Measurements from ENCODE around the gene CBX4. TPM values are rescaled to one million over a fixed set of nuclear protein-coding genes. Genes with fewer than 3 reads are reported as not detected.

CBX4 gene
- total and polyA plus RNA-seq, 2 experiments from 2014 or later: 1.4 to 4.6 TPM

DNA sequence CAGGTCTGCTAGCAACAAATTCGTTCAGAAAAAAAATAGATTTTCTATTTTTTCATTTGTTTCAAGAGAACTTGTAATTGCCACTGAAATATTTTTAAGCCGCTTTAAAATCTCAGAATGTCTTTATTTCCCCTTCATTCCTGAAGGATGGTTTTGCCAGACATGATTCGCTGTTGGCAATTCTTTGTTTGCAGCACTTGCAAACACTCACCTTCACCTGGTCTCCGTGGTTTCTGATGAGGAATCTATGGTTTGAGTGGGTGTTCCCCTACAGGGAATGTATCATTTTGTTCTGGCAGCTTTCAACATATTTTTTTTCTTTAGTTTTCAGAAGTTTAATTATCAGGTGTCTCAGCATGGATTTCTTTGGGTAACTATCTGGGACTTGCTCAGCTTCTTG, 36.3 kb upstream of the CBX4 start:
- Histone ChIP-seq H3K9me2 (ENCODE audit: insufficient read depth) (no peaks in the 10 kb centered on the region), H3K4me3 (no peak overlapping the region), H3K79me2 (replicated peaks; ENCODE audit: insufficient read depth) (no peaks in the 10 kb centered on the region), H3F3A (replicated peaks; ENCODE audit: low read depth) (no peaks in the 10 kb centered on the region), H3K27ac (ENCODE audit: low read depth) (no peak overlapping the region), H3K4me2 (no peak overlapping the region), H4K20me1 (replicated peaks; ENCODE audit: insufficient read depth) (no peaks in the 10 kb centered on the region; the same call in 1 of the 2 replicates), H3K36me3 (ENCODE audit: insufficient read depth) (no peaks in the 10 kb centered on the region), H2AFZ (no peak overlapping the region), H3K4me1 (ENCODE audit: insufficient read depth) (peaks cover 3% of the 10 kb centered on the region; the same call in 1 of the 2 replicates), H3K27me3 (ENCODE audit: insufficient read depth) (no peaks in the 10 kb centered on the region)
- Mint-ChIP-seq H3K27ac (no peak overlapping the region), H3K4me3 (no peak overlapping the region), H3K36me3 (ENCODE audit: low read depth) (no peaks in the 10 kb centered on the region), H3K27me3 (ENCODE audit: insufficient read depth, low read depth, poor library complexity) (peaks cover 1% of the 10 kb centered on the region), H3K9me3 (peaks cover 4% of the 10 kb centered on the region; the same call in 1 of the 3 replicates), H3K4me1 (no peaks in the 10 kb centered on the region; the same call in 1 of the 3 replicates)
- DNase-seq (ENCODE audit: low spot score): no peak
- no peak for TF ChIP-seq POLR2AphosphoS5 (IDR thresholded peaks at IDR 0.05; ENCODE audit: low read depth)
- TF ChIP-seq JUNB (IDR thresholded peaks at IDR 0.05; ENCODE audit: unreplicated experiment): no peak
- TF ChIP-seq CREB1 (CRISPR knock-in tag; IDR thresholded peaks at IDR 0.05; ENCODE audit: low read depth): no peak
- TF ChIP-seq, protein P1, sequence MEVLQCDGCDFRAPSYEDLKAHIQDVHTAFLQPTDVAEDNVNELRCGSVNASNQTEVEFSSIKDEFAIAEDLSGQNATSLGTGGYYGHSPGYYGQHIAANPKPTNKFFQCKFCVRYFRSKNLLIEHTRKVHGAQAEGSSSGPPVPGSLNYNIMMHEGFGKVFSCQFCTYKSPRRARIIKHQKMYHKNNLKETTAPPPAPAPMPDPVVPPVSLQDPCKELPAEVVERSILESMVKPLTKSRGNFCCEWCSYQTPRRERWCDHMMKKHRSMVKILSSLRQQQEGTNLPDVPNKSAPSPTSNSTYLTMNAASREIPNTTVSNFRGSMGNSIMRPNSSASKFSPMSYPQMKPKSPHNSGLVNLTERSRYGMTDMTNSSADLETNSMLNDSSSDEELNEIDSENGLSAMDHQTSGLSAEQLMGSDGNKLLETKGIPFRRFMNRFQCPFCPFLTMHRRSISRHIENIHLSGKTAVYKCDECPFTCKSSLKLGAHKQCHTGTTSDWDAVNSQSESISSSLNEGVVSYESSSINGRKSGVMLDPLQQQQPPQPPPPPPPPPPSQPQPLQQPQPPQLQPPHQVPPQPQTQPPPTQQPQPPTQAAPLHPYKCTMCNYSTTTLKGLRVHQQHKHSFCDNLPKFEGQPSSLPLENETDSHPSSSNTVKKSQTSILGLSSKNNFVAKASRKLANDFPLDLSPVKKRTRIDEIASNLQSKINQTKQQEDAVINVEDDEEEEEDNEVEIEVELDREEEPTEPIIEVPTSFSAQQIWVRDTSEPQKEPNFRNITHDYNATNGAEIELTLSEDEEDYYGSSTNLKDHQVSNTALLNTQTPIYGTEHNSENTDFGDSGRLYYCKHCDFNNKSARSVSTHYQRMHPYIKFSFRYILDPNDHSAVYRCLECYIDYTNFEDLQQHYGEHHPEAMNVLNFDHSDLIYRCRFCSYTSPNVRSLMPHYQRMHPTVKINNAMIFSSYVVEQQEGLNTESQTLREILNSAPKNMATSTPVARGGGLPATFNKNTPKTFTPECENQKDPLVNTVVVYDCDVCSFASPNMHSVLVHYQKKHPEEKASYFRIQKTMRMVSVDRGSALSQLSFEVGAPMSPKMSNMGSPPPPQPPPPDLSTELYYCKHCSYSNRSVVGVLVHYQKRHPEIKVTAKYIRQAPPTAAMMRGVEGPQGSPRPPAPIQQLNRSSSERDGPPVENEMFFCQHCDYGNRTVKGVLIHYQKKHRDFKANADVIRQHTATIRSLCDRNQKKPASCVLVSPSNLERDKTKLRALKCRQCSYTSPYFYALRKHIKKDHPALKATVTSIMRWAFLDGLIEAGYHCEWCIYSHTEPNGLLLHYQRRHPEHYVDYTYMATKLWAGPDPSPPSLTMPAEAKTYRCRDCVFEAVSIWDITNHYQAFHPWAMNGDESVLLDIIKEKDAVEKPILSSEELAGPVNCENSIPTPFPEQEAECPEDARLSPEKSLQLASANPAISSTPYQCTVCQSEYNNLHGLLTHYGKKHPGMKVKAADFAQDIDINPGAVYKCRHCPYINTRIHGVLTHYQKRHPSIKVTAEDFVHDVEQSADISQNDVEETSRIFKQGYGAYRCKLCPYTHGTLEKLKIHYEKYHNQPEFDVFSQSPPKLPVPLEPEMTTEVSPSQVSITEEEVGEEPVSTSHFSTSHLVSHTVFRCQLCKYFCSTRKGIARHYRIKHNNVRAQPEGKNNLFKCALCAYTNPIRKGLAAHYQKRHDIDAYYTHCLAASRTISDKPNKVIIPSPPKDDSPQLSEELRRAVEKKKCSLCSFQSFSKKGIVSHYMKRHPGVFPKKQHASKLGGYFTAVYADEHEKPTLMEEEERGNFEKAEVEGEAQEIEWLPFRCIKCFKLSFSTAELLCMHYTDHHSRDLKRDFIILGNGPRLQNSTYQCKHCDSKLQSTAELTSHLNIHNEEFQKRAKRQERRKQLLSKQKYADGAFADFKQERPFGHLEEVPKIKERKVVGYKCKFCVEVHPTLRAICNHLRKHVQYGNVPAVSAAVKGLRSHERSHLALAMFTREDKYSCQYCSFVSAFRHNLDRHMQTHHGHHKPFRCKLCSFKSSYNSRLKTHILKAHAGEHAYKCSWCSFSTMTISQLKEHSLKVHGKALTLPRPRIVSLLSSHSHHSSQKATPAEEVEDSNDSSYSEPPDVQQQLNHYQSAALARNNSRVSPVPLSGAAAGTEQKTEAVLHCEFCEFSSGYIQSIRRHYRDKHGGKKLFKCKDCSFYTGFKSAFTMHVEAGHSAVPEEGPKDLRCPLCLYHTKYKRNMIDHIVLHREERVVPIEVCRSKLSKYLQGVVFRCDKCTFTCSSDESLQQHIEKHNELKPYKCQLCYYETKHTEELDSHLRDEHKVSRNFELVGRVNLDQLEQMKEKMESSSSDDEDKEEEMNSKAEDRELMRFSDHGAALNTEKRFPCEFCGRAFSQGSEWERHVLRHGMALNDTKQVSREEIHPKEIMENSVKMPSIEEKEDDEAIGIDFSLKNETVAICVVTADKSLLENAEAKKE (CRISPR knock-in tag; IDR thresholded peaks at IDR 0.05): no peak
- TF ChIP-seq, protein P2, sequence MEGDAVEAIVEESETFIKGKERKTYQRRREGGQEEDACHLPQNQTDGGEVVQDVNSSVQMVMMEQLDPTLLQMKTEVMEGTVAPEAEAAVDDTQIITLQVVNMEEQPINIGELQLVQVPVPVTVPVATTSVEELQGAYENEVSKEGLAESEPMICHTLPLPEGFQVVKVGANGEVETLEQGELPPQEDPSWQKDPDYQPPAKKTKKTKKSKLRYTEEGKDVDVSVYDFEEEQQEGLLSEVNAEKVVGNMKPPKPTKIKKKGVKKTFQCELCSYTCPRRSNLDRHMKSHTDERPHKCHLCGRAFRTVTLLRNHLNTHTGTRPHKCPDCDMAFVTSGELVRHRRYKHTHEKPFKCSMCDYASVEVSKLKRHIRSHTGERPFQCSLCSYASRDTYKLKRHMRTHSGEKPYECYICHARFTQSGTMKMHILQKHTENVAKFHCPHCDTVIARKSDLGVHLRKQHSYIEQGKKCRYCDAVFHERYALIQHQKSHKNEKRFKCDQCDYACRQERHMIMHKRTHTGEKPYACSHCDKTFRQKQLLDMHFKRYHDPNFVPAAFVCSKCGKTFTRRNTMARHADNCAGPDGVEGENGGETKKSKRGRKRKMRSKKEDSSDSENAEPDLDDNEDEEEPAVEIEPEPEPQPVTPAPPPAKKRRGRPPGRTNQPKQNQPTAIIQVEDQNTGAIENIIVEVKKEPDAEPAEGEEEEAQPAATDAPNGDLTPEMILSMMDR (conservative IDR thresholded peaks at IDR 0.05; ENCODE audit: low read depth in 2 of 2): no peak
- no peak for TF ChIP-seq STAT1 (IDR thresholded peaks at IDR 0.05; ENCODE audit: unreplicated experiment)
- TF ChIP-seq, protein P3, sequence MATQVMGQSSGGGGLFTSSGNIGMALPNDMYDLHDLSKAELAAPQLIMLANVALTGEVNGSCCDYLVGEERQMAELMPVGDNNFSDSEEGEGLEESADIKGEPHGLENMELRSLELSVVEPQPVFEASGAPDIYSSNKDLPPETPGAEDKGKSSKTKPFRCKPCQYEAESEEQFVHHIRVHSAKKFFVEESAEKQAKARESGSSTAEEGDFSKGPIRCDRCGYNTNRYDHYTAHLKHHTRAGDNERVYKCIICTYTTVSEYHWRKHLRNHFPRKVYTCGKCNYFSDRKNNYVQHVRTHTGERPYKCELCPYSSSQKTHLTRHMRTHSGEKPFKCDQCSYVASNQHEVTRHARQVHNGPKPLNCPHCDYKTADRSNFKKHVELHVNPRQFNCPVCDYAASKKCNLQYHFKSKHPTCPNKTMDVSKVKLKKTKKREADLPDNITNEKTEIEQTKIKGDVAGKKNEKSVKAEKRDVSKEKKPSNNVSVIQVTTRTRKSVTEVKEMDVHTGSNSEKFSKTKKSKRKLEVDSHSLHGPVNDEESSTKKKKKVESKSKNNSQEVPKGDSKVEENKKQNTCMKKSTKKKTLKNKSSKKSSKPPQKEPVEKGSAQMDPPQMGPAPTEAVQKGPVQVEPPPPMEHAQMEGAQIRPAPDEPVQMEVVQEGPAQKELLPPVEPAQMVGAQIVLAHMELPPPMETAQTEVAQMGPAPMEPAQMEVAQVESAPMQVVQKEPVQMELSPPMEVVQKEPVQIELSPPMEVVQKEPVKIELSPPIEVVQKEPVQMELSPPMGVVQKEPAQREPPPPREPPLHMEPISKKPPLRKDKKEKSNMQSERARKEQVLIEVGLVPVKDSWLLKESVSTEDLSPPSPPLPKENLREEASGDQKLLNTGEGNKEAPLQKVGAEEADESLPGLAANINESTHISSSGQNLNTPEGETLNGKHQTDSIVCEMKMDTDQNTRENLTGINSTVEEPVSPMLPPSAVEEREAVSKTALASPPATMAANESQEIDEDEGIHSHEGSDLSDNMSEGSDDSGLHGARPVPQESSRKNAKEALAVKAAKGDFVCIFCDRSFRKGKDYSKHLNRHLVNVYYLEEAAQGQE (IDR thresholded peaks at IDR 0.05; ENCODE audit: unreplicated experiment): no peak
- no peak for ATAC-seq

All from GM23338 (cell line).